GM13976 (cell line): Measurements from ENCODE around the gene PXDC1.
A peak's percentile ranks its signal among the peaks of the same experiment; 100 is the strongest.

Experiments used
- DNase-seq: peaks from one replicate; pipeline ENCODE4 v3.0.0; 2012; ENCODE audit warnings: low spot score
- in situ Hi-C: fragments of 300-500 bp; cut with MboI; formaldehyde crosslinking; loops from one replicate; pipeline ENCODE4 v1.12.0; 2022; ENCODE audit warnings: low sequenced_read_pairs, mixed read lengths, inconsistent platforms; ENCODE audit not compliant: unreplicated experiment
- TF ChIP-seq, protein P1 (sequence below): IDR thresholded peaks from 2 replicates; pipeline ENCODE4 v1.5.1; 2012; ENCODE audit warnings: borderline replicate concordance, mild to moderate bottlenecking; ENCODE audit not compliant: insufficient read depth; ENCODE audit errors: extremely low read depth, missing control alignments, control extremely low read depth

PXDC1 gene

DNA sequence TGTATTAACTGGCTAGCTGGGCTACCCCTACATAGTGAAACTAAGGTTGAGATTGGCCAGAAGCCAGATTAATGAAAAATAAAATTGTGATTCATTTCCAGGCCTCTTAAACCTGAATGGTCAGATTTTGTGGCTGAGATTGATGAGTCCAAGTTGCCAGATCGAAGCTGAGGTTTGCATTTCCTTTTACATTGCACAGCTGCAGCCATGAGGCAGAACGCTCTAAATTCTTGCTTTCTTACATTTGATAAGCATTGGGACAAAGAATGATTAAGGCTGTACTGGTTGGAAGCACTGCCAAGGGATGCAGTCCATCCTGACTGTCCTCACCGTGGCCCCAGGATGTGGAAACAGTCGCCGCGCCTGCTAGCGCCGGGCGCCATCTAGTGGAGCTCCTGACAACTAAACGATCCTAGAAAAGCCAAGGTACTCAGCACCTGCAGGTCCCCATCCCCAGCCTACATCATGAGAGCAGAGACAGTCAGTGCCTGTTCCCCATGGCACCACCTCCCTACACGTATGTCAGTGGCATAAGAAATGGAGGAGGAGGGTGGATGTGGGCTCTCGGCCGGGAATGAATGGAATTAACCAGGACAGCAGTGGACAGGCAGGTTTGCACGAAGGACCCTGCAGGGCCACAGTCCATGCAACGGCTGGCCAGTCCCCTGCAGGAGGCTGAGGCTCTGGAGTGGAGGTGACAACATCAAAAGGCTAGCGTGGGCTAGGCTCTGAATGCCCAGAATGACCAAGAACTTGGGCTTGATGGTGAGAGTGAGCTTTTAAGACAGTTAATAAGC is 19.0 kb downstream of the PXDC1 start:
- in situ Hi-C loops, result loop anchor here (5.0 to 25.0 kb wide), 3 partner anchors 318 to 455 kb away; no protein-coding TSS in a partner anchor
- DNase-seq, result peak; percentile 79
- TF ChIP-seq, protein P1, sequence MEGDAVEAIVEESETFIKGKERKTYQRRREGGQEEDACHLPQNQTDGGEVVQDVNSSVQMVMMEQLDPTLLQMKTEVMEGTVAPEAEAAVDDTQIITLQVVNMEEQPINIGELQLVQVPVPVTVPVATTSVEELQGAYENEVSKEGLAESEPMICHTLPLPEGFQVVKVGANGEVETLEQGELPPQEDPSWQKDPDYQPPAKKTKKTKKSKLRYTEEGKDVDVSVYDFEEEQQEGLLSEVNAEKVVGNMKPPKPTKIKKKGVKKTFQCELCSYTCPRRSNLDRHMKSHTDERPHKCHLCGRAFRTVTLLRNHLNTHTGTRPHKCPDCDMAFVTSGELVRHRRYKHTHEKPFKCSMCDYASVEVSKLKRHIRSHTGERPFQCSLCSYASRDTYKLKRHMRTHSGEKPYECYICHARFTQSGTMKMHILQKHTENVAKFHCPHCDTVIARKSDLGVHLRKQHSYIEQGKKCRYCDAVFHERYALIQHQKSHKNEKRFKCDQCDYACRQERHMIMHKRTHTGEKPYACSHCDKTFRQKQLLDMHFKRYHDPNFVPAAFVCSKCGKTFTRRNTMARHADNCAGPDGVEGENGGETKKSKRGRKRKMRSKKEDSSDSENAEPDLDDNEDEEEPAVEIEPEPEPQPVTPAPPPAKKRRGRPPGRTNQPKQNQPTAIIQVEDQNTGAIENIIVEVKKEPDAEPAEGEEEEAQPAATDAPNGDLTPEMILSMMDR, result peak; percentile 86

DNA sequence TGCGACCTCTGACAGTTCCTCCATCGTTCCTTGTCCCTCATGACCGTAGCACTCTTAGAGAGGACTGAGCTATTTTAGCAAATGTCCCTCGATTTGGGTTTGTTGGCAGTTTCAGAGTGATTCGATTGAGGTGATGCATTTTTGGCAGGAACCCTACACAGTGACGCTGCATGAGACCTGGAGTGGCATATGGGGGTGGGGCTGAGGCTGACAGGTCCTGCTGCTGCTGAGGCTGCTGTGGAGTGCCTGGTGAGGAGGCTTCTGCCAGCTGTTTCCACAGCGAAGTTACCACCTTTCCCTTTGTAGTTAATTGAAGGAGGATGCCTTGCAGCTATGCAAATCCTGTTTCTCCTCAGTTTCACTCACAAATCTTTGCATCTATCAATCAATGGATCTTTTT is 19.8 kb downstream of the PXDC1 start:
- in situ Hi-C loops, result loop anchor here (5.0 to 25.0 kb wide), 3 partner anchors 317 to 454 kb away; no protein-coding TSS in a partner anchor
- DNase-seq, result no peak
- TF ChIP-seq, protein P1, result no peak

DNA sequence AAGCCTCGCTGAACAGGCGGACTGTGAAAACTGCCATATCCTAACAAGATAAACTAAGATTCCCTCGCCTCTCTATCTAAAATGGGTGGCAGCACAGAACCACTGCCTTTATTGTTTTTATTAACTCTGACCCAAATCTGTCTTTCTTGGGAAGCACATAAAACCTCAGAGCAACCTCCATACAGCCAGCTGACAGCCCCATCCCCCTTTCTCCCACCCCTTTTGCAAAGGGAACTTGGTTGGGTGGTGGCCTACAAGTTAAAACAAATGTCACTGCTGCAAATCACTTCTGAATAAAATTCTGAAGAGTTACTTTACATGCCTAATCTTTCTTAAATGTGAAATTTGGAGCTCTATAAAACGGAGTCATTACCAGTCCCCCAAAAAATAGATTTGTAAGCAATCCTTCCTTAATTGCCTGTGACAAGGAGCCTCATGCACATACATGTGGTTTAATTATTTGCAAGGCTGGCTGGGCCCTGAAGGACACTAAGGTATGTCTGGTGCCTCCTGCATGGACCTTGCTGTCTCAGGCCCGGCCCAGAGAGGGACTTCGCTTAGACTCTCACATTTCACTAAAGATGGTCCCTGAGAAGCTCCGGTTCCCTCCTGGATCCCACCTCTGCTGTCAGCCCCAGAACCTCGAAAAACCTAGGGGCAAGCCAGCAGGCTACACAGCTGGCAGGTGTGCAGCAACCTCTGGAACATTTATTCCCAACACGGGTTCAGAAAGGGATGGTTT is 21.7 kb downstream of the PXDC1 start:
- in situ Hi-C loops, result loop anchor here (5.0 to 25.0 kb wide), 3 partner anchors 315 to 452 kb away; no protein-coding TSS in a partner anchor
- TF ChIP-seq, protein P1, result no peak
- DNase-seq, result no peak

DNA sequence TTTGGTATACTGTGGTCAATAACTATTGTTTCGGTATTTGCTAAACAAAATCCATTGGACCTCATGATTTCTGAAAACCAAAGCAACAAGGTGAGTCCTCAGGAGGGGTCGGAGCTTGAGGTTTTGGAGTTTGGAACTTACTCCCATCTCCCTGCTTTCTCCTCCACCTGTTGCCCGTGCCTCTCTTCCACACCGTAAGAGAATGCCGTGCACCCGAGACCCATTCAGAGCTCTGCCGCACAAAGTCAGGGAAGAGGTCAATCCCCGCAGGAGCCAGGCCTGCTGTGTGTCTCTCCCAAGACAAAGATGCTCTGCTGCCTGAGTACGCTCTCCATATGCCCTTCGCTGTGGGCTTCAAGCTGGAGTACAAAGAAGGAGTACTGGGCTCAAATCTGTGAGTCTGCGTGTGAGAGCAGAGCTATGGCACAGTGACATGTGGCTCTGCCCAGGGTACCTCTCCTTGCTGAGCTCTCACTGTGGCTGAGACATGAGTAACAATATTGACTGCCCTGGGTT is 23.9 kb downstream of the PXDC1 start:
- in situ Hi-C loops, result loop anchor here (25.0 kb wide), 1 partner anchor 435 kb away; no protein-coding TSS in a partner anchor
- no peak for DNase-seq
- TF ChIP-seq, protein P1, result no peak

DNA sequence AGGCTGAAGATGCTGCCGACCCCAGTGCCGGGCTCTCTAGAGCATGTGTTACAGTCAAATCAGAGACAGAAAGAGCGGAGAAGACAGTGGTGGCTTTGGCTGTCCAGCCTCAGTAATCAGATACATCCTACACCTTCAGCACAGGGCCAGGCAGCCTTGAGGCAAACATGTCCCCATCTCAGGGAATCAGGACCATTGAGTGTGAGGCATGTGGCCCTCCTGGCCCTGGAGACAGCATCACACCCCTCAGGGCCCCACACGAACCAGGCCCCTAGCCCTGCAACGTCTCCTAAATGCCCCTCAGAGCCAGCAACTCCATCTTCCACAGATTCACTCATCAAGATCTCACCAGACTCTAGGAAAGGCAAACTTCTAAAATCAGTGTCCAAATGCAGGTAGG is 24.5 kb downstream of the PXDC1 start:
- no peak for DNase-seq
- in situ Hi-C loops, result loop anchor here (25.0 kb wide), 1 partner anchor 435 kb away; no protein-coding TSS in a partner anchor

DNA sequence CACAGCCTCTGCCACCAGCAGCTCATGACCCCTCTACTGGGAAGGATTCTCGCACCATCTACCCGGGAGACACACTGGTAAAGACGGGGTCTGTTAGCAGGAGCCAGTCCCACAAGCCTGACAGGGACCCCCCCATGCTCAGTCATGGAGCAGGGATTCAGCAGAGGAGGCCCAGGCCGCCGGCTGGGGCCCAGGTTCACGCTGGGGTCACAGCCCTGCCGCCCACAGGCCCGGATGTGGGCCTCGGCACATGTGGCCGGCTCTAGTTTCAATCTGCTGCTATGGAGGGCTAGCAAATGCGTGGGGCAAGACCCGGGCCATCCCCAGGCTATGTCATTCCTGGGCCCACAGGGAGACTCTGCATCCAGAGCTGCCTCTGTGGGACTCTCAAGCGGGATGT is 25.1 kb downstream of the PXDC1 start:
- DNase-seq, result peak; percentile 52
- in situ Hi-C loops, result loop anchor here (25.0 kb wide), 1 partner anchor 436 kb away; no protein-coding TSS in a partner anchor
- TF ChIP-seq, protein P1, result no peak

More for the DNA sequence above, 24.5 kb downstream of the PXDC1 start:
- TF ChIP-seq, protein P1, result no peak
